Right lobe of liver (tissue), 4 donors: ENCODE data around the gene CIZ1.

Experiments
- CTCF ChIP-seq, 4 donors: fragments of 200-600 bp in 3 of 4; fragments of 450-650 bp in 1 of 4; IDR thresholded peaks; one replicate each; pipeline versions ENCODE4 v1.5.1 to v1.8.0; 2016 to 2022; ENCODE audit warnings: antibody characterized with exemption in 4 of 4, mild to moderate bottlenecking in 2 of 4
- POLR2A ChIP-seq: fragments of 450-650 bp; IDR thresholded peaks from one replicate; pipeline ENCODE4 v1.6.1; 2017; ENCODE audit warnings: antibody characterized with exemption, mild to moderate bottlenecking
- donor health status: DM: no; HTN: no; CAD: no.
- donor health status: DM: no; HTN: no; CAD: no.
- donor health status: DM: no; HTN: yes; CAD: no.

- no peak for TF ChIP-seq POLR2A
- TF ChIP-seq CTCF (IDR thresholded peaks at IDR 0.05) = no peak
These were observed 23.5 kb upstream of the CIZ1 start for GRCh38 chr9:128214571-128215490.
